OCI-LY3 (cell line): ENCODE results near the gene DNAAF2.

Source experiments
- EZH2phosphoT487 ChIP-seq: fragments of 200-600 bp; shearing (Covaris generic); IDR thresholded peaks from 2 replicates; pipeline ENCODE4 v1.6.1; 2018; ENCODE audit warnings: antibody characterized with exemption, mixed run types, low read depth
- TF ChIP-seq, protein P1 (sequence below): fragments of 200-600, 300-600 bp; sonication (generic); IDR thresholded peaks from 2 replicates; pipeline ENCODE4 v1.5.1; 2014; ENCODE audit warnings: antibody characterized with exemption, low read length, low read depth

- TF ChIP-seq, protein P1, sequence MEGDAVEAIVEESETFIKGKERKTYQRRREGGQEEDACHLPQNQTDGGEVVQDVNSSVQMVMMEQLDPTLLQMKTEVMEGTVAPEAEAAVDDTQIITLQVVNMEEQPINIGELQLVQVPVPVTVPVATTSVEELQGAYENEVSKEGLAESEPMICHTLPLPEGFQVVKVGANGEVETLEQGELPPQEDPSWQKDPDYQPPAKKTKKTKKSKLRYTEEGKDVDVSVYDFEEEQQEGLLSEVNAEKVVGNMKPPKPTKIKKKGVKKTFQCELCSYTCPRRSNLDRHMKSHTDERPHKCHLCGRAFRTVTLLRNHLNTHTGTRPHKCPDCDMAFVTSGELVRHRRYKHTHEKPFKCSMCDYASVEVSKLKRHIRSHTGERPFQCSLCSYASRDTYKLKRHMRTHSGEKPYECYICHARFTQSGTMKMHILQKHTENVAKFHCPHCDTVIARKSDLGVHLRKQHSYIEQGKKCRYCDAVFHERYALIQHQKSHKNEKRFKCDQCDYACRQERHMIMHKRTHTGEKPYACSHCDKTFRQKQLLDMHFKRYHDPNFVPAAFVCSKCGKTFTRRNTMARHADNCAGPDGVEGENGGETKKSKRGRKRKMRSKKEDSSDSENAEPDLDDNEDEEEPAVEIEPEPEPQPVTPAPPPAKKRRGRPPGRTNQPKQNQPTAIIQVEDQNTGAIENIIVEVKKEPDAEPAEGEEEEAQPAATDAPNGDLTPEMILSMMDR: no peak
- TF ChIP-seq EZH2phosphoT487: no peak
These were observed 53.6 kb downstream of the DNAAF2 start for GRCh38 chr14:49581209-49582112.
